ENCODE results near the gene CRHR1. TPM values are rescaled to one million over a fixed set of nuclear protein-coding genes. Genes with fewer than 3 reads are reported as not detected.

The CRHR1 gene
- polyA plus RNA-seq, 4 donors, result 0.21 to 0.67 (median 0.59) TPM; not detected in 1

DNA sequence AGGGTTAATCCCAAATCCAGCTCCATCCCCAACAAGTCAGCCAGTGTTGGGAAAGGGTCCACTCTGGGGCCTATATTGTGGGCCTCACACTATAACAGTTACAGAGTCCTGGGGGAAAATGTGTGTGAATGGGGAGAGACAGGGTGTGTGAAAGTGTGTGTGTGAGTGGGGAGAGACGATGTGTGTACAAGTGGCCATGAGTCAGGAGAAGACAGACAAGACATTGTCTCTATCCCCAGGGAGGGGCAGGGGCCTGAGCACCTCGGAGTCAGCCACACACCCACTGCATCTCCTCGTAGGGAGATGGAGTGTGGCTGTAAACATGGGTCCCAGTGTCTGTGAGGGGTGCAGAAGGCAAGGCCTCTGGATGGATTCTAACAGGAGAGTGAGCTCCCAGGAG is 2.9 kb downstream of the CRHR1 start:
- no peak for DNase-seq (ENCODE audit: low read depth in 4 of 4, low spot score in 2 of 4)

DNA sequence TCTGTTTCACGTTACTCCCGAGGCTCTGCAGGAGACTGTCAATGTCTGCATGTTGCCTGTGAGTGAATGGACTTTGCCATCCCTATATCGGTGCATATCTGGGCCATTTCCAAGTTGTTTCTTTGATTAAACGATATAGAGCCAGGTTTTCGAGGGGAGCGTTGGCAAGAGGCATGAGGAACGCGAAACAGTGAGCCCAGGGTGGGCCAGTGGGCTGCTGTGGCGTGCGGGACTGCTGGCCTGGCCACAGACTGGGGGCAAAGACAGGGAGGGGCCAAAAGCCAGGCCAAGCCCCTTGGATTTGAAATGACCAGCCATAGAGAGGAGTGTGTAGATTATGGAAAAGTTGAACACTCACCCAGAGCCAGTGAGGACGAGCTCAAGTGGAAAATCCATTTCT is 3.5 kb downstream of the CRHR1 start:
- no peak for DNase-seq (ENCODE audit: low read depth in 4 of 4, low spot score in 2 of 4)

DNA sequence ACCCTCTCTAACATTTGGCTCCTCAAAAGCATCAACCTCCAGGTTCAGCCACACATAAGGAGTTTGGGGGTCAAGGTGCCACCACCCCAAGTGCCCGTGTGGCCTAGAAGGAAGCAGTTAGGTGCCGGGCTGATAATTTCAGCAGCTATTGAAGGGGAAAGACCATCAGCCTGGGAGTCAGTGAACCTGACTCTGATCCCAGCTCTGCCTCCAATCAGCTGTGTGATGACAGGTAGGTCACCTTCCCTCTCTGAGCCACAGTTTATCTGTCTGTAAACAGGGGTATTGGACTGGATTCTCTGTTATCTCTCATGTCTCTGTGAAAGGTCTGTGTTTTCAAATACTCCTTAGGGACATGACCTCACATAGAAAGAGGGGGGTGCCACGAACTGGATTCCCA is 3.9 kb downstream of the CRHR1 start:
- no peak for DNase-seq (ENCODE audit: low read depth in 4 of 4, low spot score in 2 of 4)

DNA sequence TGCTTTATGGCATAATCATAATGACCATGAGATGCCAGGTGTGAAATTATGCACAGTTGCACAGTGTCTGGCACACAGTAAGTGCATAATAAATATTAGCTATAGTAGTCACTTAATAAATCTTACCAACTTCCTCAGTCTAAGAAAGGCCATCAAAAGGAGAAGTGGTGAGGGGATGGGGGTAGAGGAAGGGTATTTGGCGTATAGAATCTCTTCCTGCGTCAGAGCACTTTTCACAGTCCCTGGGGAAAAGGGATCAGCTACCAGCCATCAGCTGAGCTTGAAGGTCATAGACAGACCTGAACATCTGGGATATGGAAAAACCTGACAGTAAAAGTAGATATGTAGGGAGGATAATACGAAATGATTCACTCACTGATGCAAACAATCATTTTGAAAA is 5.8 kb downstream of the CRHR1 start:
- DNase-seq (ENCODE audit: low read depth in 4 of 4, low spot score in 2 of 4), result no peak

DNA sequence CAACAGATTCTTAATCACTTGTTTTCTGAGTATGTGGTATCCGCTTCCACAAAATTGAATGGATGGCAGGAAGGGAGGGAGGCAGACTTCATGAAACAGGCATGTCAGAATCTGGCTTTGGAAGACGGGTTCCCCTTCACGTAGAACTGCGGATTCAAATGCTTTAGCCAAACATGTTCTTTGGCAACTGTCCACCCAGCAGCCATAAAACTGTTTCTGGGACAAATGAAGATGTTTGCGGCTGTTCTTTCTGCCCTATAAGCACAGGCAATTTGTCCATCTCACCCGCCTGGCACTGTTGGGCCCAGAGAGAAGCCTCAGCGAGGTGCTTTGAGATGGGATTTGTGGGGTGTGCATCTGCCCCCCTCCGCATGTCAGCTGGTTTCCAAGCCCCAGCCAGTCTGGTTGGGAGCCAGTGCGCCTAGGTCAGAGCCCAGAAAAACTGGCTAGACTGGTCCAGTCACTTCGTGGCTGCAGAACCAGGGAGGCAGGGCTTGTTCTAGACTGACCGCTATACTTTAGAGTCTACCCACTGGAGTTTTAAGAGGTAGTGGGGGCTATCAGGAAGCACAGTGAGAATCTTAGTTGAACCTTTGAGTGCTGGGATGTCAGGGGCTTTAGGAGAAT is 6.3 kb downstream of the CRHR1 start:
- DNase-seq (ENCODE audit: low read depth in 4 of 4, low spot score in 2 of 4), result no peak

DNA sequence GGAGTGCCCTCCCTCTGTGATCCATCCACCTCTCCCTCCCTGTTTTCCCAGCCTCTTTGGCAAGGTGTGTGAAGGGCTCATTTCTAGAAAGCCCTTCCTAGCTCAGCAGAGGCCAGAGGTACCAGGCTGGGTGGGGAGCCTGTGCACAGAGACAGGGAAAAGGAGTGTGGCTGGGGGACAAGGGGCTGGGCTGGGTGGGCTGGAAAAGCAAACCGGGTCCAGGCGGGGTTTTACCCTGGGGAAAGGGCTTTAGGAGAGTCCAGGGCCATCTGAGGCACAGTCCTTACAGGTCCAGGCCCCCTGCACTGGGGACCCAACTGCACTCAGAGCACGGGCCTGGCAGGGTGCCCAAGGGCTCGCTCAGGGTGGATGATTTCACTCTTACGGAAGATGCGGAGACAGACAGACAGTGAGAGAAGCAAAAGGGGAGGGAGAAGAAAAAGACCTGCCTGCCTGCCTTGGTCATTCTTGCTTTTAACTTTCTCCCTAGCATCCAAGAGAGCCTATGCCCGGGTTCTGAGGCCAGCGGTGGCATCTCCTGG is 7.0 kb downstream of the CRHR1 start:
- no peak for DNase-seq (ENCODE audit: low read depth in 4 of 4, low spot score in 2 of 4)

DNA sequence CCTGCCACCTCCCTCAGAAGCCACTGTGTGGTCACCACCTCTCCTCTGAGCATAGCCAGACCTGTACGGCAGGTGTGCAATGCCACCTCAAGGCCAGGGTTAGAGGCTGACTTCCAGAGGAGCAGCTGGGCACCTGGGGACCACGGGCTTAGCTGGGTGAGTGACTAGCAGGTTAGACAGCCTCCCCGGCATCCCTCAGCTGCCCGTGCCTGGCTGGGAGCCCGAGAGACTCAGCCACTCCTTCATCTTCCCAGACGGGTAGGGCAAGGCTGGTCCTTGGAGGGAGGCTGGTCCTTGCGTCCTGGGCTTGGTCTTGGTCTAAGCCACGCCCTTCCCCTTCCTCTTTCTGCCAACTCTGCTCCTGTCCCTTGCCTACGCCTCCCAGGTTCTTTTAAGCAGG is 7.8 kb downstream of the CRHR1 start:
- DNase-seq (ENCODE audit: low read depth in 4 of 4, low spot score in 2 of 4), result no peak

DNA sequence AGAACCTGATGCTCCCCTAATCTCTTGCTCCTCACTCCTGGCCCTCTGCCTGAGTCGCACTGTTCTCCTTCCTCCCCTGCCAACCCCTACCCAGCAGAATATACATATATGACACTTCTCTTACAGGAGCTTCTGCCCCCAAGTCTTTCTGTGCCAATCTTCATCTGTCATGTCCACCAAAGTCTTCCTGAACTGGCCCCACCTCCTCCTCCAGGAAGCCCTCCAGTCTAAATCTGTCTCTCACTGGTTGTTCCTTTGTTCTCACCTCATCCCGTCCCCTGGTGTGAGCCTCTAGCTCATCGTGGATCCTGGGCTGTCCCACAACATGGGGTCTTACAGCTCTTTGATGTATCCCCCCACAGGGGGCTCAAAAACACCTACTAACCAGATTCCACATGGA is 8.3 kb downstream of the CRHR1 start:
- no peak for DNase-seq (ENCODE audit: low read depth in 4 of 4, low spot score in 2 of 4)

DNA sequence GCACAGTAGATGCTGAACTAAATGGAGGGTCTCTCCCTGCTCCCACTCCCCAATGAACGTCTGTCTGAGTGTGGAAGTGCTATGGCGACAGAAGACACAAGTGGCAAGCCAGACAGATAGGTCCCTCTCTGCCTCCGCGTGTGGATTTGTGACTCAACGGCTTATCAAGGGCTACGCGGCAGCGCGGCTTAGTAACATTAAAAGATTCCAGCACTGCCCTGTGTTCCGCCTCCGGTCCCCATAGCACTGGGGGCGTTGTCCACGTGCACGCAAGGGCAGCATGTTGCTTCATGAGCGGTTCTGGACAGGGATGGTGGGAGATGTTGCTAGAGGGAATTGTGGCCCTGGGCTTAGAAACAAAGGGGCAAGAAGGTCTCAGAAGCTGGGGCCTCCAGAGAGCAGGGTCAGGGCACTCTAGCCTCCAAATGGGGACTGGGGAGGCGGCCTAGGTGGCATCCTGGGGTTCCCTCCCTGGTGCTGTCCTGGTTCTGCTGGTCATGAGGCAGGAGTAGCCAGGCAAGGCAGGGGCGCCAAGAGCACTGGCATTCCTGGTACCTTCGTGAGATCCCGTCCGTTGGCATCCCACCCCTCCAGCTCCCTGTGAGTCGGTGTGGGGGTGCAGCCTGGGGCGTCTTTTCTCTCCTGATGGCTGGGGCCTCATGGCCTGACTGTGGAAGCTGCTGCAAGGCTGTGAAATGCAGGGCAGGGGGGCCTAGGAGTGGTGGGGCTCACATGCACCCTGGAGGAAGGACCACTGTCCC is 9.1 kb downstream of the CRHR1 start:
- DNase-seq (ENCODE audit: low read depth in 4 of 4, low spot score in 2 of 4), result no peak

DNA sequence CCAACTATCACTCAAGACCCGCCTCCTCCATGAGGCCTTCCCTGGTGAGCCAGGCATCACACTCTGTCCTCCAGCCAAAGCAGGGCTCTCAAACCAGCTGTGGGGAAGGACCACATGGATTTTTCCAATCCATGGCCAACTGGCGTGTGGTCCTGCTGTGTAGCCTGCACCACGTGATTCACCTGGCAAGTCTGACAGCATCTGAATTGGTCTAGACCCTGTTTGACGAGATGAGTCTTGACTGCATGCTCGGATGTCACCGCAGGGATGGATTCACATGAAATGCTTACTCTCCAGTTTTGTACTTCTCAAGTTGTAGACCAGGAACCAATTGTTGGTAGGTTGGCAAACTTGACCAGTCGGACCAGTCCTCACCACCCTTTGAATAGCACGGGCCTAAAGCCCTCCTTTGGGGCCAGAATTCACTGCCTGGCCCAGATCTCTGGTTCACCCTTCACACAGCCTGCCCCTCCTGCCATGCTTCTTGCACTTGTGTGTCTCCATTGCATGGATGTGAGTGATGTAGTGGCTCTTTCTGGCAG is 9.9 kb downstream of the CRHR1 start:
- no peak for DNase-seq (ENCODE audit: low read depth in 4 of 4, low spot score in 2 of 4)

DNA sequence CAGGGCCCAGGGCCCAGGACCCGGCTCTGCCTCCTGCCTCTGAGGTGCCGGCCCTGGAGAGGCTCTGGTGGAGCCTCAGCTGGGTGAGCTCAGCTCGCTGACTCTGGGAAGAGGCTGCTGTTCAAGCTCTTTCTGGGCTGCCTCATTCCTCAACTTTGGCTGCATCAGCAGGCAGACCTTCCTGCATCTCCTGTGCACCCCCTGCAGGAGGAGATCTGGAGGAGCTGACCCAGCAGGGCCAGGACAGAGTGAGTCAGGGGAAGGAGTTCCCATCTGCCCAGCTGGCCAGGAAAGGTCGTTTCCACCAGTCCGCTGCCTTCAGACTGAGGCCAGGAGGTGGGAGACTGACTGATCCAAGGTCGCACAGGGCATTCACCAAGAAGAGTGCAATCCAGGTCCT is 10.7 kb downstream of the CRHR1 start:
- no peak for DNase-seq (ENCODE audit: low read depth in 4 of 4, low spot score in 2 of 4)

DNA sequence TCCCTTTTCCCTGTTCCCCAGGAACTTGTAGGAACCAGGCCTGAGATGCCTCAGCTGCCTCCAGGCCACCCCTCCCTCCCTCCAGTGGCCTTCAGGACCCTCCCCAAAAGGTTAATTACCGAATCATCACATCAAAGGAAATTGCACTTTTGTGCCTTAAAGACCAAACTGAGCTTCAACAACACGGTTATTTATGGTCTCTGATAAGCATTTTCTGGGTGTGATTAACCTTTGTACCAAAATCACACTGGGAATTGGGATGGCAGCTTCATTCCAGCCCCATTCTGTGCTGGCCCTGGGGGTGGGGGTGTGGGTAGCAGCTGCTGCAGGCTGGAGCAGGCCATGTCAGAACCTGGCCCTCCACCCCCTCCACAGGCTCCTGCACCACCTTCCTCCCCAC is 16.7 kb downstream of the CRHR1 start:
- no peak for DNase-seq (ENCODE audit: low read depth in 4 of 4, low spot score in 2 of 4)

DNA sequence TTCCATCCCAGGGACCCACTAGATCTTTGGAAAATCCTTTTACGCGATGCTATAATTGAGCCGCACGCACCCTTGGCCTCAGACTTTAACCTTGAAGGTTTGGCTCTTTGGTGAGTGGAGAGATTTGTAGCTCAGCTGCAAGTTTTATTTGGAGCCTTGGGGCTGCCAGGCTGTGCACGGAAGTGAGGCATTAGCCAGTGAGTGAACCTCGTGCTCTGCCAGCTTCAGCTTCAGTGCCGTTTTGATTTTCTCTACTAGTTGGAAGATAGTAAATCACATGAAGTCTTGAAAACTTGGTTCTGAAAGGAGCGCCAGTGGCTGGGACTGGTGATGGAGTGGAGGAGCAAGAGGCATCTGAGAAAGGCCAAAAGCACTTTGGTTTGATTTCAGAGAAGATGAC is 17.3 kb downstream of the CRHR1 start:
- DNase-seq (ENCODE audit: low read depth in 4 of 4, low spot score in 2 of 4), result no peak

DNA sequence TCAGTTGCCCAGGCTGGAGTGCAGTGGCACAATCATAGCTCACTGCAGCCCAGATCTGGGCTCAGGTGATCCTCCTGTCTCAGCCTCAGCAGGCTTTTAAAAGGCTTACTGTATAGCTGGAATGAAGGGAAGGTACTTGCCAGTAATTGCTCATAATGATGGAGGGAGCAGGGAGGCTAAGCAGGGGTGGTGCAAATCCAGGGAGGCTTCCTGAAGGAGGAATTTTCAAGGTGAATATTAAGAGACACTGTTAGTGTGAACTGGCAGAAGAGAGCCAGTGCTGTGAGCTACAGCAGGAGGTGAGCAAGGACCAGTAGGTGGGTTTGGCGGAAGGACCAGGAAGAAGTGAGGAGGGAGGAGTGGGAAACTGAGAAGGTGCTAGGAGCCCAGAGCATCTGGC is 24.7 kb downstream of the CRHR1 start:
- no peak for DNase-seq (ENCODE audit: low read depth in 4 of 4, low spot score in 2 of 4)

DNA sequence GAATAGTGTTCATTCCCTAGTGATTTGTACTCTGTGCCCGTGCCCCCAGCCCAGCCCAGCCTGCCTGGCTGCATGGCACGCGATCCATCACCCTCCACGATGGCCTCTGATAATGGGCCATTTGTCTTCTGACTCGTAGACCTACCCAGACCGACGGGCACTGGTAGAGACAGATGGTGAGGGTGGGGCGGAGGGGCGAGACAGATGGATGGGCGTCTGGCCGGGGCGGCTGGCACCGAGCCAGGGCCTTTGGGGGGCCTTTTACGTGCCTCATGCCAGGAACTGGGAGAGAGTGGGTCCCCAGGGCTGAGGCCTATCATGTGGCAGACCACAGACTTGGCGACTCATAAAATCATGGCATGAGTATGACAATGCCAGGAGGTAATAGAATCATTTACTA is 25.4 kb downstream of the CRHR1 start:
- no peak for DNase-seq (ENCODE audit: low read depth in 4 of 4, low spot score in 2 of 4)

DNA sequence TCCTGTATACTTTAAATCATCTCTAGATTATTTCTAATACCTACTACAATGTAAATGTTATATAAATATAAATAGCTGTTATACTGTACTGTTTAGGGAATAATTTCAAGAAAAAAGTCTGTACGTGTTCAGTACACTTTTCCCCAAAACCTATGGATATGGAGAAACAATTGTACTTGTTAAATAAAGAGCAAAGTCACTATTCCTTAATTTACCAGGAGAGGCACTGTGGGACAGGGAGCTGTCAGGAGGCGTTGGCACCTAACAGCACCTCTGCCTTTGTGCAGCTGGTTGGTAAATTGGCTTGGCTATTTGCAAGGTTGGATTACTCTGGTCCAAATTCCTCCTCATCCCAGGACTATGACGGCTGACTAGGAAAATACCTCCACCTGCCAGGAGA is 28.0 kb downstream of the CRHR1 start:
- no peak for DNase-seq (ENCODE audit: low read depth in 4 of 4, low spot score in 2 of 4)

DNA sequence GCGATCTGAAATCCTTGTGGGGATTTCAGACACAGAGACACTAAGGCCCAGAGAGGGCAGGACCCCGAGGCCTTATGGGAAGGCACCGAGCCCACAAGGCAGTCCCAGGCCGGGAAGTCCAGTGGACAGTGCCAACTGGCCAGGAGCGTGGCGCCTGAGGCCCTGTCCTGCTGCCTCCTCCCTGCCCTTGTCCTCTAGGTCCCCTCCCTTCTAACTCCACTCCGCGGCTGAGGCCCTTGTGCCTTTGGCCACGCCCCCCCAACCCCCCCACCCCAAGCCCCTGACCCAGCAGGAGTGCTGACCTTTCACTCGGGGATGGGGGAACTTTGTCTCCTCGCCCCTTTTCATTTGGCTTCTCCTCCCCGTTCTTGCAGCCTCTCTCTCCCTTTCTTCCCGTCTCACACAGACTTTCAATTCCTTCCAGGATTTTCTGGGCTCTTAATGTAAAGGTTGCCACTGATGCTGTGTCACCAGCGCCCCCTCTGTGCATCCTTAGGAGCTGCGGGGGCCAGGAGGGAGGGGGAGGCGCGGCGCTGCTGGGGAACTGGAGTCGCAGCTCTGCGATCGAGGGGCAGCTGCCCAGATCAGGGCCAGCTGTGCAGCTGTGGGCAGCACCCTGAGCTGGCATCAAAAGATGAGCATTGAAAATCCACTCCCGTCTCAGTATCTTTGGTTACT is 29.1 kb downstream of the CRHR1 start:
- peak in 1 of 4 donors; percentile 20 for DNase-seq (ENCODE audit: low read depth in 4 of 4, low spot score in 2 of 4)

DNA sequence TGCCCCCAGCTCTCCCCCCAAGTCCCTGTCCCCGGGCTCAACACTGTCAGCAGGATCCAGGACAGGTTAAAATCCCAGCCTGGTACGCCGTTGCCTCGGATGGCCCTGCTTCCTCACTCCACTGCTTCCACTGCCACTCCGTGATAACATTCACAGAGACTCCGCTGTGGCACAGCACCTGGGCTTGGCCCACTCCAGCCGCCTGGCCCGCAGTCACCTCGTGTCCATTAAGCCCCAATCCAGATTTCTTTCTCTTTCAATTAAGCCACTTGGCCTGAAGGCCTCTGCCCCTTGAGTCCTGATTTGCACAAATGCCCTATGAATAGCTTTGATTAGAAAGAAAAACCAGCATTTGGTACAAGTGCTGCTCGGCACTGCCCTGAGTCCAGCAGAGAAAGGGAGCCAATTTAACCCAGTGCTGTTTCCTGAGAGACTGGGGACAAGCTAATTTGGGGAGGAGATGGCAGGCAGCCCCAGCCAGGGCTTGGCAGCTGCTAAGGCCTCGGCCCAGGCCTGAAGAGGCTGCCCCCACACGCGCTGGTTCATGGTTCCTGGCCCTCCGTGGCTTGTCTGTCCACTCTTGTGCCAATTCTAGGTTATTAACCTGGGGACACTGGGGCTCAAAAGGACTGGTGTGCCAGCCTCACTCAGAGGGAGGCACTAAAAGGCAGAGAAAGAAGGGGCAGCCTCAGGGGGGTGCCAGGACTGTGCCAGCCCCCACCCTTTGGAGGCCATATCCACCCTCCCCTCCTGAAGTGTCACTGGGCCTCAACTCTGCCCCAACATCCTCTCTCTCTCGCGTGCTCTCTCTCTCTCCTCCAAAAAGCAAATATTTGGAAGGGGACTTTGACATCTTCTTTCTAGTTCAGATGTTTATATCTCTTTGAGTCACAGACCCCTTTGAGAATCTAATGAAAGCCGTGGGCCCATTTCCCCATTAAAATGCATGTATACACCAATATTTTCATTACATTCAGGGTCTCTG is 30.8 kb downstream of the CRHR1 start:
- DNase-seq (ENCODE audit: low read depth in 4 of 4, low spot score in 2 of 4), result no peak

DNA sequence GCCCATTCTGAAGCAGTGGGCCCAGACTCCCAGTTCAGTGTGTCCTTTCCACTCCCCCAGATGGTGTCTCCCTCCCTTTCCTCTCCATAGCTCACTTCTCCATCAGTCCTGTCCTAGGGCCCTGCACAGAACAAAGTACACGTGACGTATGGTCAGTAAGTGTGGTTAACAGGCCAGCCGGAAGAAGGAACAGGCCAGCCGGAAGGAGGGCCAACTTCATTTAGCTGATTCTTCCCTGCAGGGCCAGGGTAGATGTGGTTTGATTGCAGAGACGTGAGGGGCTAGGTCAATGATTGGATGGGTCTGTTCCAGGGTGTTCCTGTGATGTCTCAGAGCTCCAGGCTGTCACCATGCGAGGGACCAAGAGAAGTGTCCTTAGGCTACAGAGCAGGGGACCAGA is 31.6 kb downstream of the CRHR1 start:
- DNase-seq (ENCODE audit: low read depth in 4 of 4, low spot score in 2 of 4), result no peak

DNA sequence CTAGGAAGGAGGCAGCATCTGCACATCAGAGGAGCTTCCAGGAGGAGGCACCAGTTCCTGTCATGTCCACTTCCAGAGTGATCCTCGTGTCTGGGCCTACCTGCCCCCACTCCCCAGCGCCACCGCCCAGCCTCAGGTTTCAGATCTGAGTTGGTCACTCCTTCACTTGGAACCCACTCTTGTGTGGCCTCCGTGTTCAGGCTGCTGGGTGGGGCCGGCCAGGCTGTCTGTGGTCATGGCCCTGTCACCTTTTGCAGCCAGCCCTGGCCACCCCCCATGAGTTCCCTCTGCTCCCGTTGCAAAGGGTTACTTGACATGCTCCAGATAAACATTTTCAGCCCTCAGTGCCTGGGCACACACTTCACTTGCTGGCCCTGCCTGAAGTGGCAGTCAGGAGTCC is 33.9 kb downstream of the CRHR1 start:
- no peak for DNase-seq (ENCODE audit: low read depth in 4 of 4, low spot score in 2 of 4)

Data from left renal cortex interstitium (tissue), 4 donors.